Thoracic aorta (tissue), 2 donors: ENCODE results near the gene SCARB2. TPM values are rescaled to one million over a fixed set of nuclear protein-coding genes. Genes with fewer than 3 reads are reported as not detected.

Experiments used
- ATAC-seq: fragments of 150-250 bp; one replicate; pipeline ENCODE4 v1.8.0; 2017; ENCODE audit warnings: low read depth; ENCODE audit not compliant: insufficient number of reproducible peaks, low FRiP score
- DNase-seq: peaks from one replicate; pipeline ENCODE4 v3.0.0-alpha.2; 2020; ENCODE audit warnings: low spot score
- H3K27ac ChIP-seq, 2 donors: fragments of 200-600 bp; sonication (generic); 1 replicate in 1 of 2; 2 replicates in 1 of 2; pipeline ENCODE4 v1.5.1; 2016; ENCODE audit warnings: mild to moderate bottlenecking in 2 of 2, moderate library complexity in 2 of 2
- H3K27me3 ChIP-seq: fragments of 200-600 bp; sonication (generic); replicated peaks from 2 replicates; pipeline ENCODE4 v1.6.0; 2016; ENCODE audit warnings: mild to moderate bottlenecking; ENCODE audit not compliant: insufficient read depth
- H3K36me3 ChIP-seq: fragments of 200-600 bp; sonication (generic); one replicate; pipeline ENCODE4 v1.5.1; 2016
- H3K4me1 ChIP-seq, 2 donors: fragments of 200-600 bp; sonication (generic); 1 replicate in 1 of 2; 2 replicates in 1 of 2; pipeline versions ENCODE4 v1.5.1 to v1.6.0; 2016; ENCODE audit warnings: low read depth in 2 of 2, mild to moderate bottlenecking in 1 of 2; ENCODE audit not compliant: control insufficient read depth in 1 of 2
- H3K4me3 ChIP-seq: fragments of 200-600 bp; sonication (generic); 2 replicates; pipeline ENCODE4 v1.5.1; 2016; ENCODE audit warnings: mild to moderate bottlenecking
- H3K9me3 ChIP-seq: fragments of 200-600 bp; sonication (generic); 2 replicates; pipeline ENCODE4 v1.5.1; 2016
- CTCF ChIP-seq: fragments of 200-600 bp; sonication (generic); IDR thresholded peaks from one replicate; pipeline ENCODE4 v1.5.1; 2019; ENCODE audit warnings: antibody characterized with exemption
- total RNA-seq, 2 donors: library from RNA; depleted of rRNA; stranded (reverse); fragments of >200 nt; gene quantifications; one replicate each; pipeline versions ENCODE4 v1.1.0 to v1.2.3, GENCODE V29; 2016

The SCARB2 gene
- 100 to 1,000 TPM; 133 to 165 TPM for total RNA-seq

GRCh38 chr4:76213415-76214176, at the start of gene SCARB2:
Gene SCARB2, minus strand, starts transcription at chr4:76213824. Its CDS starts 281 bp downstream, at chr4:76213543.
- no peaks in the 10 kb centered on the region for H3K36me3 ChIP-seq
- no peaks in the 10 kb centered on the region for H3K9me3 ChIP-seq
- TF ChIP-seq CTCF = no peak
- H3K4me1 ChIP-seq = peaks cover 36 to 57% of the 10 kb centered on the region in 2 donors
- peak within 1 kb of the TSS; percentile 90 for H3K4me3 ChIP-seq
- H3K27ac ChIP-seq = peak within 1 kb of the TSS; percentile 94 to 98
- ATAC-seq = peak; percentile 86
- DNase-seq = peak; percentile 36
- no peaks in the 10 kb centered on the region for H3K27me3 ChIP-seq

- Histone ChIP-seq H3K27me3 (no peaks in the 10 kb centered on the region), H3K4me1 (no peaks in the 10 kb centered on the region), H3K27ac (no peak overlapping the region), H3K36me3 (no peaks in the 10 kb centered on the region), H3K9me3 (no peaks in the 10 kb centered on the region), H3K4me3 (no peak overlapping the region)
- DNase-seq (no peak), ATAC-seq (no peak)
- TF ChIP-seq CTCF = no peak
These were observed 46.9 kb upstream of the SCARB2 start for GRCh38 chr4:76260571-76260970.

- H3K4me3 ChIP-seq = no peak overlapping the region
- no peaks in the 10 kb centered on the region for H3K4me1 ChIP-seq
- no peak overlapping the region for H3K27ac ChIP-seq
- H3K27me3 ChIP-seq = no peaks in the 10 kb centered on the region
- TF ChIP-seq CTCF = no peak
- no peaks in the 10 kb centered on the region for H3K9me3 ChIP-seq
- no peaks in the 10 kb centered on the region for H3K36me3 ChIP-seq
- DNase-seq (no peak), ATAC-seq (no peak)
These were observed 44.2 kb upstream of the SCARB2 start for GRCh38 chr4:76257824-76258223.

GRCh38 chr4:76256968-76257367, 43.3 kb upstream of the SCARB2 start:
- ATAC-seq (no peak), DNase-seq (no peak)
- no peaks in the 10 kb centered on the region for H3K9me3 ChIP-seq
- H3K4me3 ChIP-seq = no peak overlapping the region
- TF ChIP-seq CTCF = no peak
- H3K27ac ChIP-seq = no peak overlapping the region
- H3K27me3 ChIP-seq = no peaks in the 10 kb centered on the region
- peaks cover 0 to 2% of the 10 kb centered on the region in 2 donors for H3K4me1 ChIP-seq
- no peaks in the 10 kb centered on the region for H3K36me3 ChIP-seq

GRCh38 chr4:76256032-76256431, 42.4 kb upstream of the SCARB2 start:
- Histone ChIP-seq H3K4me1 (peaks cover 3 to 7% of the 10 kb centered on the region in 2 donors), H3K9me3 (no peaks in the 10 kb centered on the region), H3K27ac (no peak overlapping the region), H3K4me3 (no peak overlapping the region), H3K27me3 (no peaks in the 10 kb centered on the region), H3K36me3 (no peaks in the 10 kb centered on the region)
- DNase-seq = no peak
- no peak for TF ChIP-seq CTCF
- ATAC-seq = no peak
